ENCODE measurements around the gene EDN1. TPM values are rescaled to one million over a fixed set of nuclear protein-coding genes. Genes with fewer than 3 reads are reported as not detected.

Gene EDN1
- 10 to 100 TPM in 1 of 4 donors, 1 to 10 TPM in 3; 3.0 to 11.8 (median 5.9) TPM for total RNA-seq

DNA sequence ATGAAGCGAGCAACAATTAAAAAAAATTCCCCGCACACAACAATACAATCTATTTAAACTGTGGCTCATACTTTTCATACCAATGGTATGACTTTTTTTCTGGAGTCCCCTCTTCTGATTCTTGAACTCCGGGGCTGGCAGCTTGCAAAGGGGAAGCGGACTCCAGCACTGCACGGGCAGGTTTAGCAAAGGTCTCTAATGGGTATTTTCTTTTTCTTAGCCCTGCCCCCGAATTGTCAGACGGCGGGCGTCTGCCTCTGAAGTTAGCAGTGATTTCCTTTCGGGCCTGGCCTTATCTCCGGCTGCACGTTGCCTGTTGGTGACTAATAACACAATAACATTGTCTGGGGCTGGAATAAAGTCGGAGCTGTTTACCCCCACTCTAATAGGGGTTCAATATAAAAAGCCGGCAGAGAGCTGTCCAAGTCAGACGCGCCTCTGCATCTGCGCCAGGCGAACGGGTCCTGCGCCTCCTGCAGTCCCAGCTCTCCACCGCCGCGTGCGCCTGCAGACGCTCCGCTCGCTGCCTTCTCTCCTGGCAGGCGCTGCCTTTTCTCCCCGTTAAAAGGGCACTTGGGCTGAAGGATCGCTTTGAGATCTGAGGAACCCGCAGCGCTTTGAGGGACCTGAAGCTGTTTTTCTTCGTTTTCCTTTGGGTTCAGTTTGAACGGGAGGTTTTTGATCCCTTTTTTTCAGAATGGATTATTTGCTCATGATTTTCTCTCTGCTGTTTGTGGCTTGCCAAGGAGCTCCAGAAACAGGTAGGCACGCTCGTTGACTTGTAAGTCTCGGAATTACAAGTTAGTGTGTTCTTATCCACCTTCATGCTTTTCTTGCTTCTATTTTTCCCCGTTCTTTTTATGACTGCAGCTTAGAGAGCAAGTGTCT is at the start of gene EDN1:
EDN1 (plus strand) TSS at position 429 of the 888 bp plus-strand sequence; CDS start at position 698, 269 bp downstream.
- no peaks in the 10 kb centered on the region for H3K9me3 ChIP-seq
- intact Hi-C loops (cut with DNase I) = no loop called here
- H3K27ac ChIP-seq = peak within 1 kb of the TSS; percentile 47 to 75 (median 64)
- TF ChIP-seq, protein P1, sequence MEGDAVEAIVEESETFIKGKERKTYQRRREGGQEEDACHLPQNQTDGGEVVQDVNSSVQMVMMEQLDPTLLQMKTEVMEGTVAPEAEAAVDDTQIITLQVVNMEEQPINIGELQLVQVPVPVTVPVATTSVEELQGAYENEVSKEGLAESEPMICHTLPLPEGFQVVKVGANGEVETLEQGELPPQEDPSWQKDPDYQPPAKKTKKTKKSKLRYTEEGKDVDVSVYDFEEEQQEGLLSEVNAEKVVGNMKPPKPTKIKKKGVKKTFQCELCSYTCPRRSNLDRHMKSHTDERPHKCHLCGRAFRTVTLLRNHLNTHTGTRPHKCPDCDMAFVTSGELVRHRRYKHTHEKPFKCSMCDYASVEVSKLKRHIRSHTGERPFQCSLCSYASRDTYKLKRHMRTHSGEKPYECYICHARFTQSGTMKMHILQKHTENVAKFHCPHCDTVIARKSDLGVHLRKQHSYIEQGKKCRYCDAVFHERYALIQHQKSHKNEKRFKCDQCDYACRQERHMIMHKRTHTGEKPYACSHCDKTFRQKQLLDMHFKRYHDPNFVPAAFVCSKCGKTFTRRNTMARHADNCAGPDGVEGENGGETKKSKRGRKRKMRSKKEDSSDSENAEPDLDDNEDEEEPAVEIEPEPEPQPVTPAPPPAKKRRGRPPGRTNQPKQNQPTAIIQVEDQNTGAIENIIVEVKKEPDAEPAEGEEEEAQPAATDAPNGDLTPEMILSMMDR (IDR thresholded peaks at IDR 0.05) = peak in 5 of 6 experiments; percentile 36 to 66 (median 56)
- peak in 1 of 4 donors; percentile 57 for TF ChIP-seq POLR2A (IDR thresholded peaks at IDR 0.05)
- peaks cover 5 to 75% (median 8%) of the 10 kb centered on the region in 3 donors for H3K4me1 ChIP-seq
- H3K27me3 ChIP-seq = peaks cover 0 to 19% (median 0%) of the 10 kb centered on the region in 4 donors
- H3K4me3 ChIP-seq = peak within 1 kb of the TSS; percentile 25 to 63 (median 52)
- DNase-seq = no peak
- H3K36me3 ChIP-seq = peaks cover 0 to 7% (median 0%) of the 10 kb centered on the region in 3 donors
- 1% methylated on average over 20 to 36 of the region's 38 CpGs for WGBS, 2 donors

DNA sequence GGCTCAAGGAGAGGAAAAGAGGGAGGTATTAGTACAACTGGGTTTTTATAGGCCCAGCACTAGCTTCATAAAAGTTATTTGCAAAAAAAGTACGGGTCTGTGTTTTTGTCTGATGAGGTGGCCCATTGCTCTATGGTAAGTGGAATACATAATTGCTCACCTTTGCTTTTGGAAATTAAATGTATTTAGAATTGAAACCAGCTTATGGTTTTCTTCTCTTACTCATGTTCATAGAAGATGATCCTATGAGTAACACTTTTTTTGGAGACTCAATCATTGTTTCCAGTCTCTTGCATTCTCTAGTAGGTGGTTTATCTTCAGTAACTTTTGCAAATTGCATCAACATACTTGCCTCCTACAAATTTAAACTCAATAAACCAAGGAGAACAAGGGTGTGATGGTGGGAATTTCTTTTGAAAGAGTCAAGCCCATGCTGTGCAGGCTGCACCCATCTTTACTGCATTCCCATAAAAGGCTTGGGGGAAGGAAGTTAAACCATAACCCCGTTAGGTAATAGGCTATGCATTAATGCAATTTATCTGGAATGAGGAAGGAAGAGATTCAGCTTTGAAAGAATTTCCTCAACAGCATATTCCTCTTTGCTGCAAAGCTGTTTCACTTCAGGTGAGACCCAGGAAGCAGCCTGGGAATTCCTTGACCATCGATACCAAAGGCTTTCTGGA is 48.5 kb upstream of the EDN1 start:
- no peak overlapping the region for H3K27ac ChIP-seq
- 52 to 73% methylated on average over 3 of the region's 3 CpGs for WGBS, 2 donors
- no peaks in the 10 kb centered on the region for H3K9me3 ChIP-seq
- no peaks in the 10 kb centered on the region for H3K4me1 ChIP-seq
- no peaks in the 10 kb centered on the region for H3K27me3 ChIP-seq
- H3K36me3 ChIP-seq = no peaks in the 10 kb centered on the region
- no peak overlapping the region for H3K4me3 ChIP-seq
- intact Hi-C loops (cut with DNase I) = no loop called here
- DNase-seq = no peak
- TF ChIP-seq, protein P1 (IDR thresholded peaks at IDR 0.05) = no peak
- TF ChIP-seq POLR2A (IDR thresholded peaks at IDR 0.05) = no peak

DNA sequence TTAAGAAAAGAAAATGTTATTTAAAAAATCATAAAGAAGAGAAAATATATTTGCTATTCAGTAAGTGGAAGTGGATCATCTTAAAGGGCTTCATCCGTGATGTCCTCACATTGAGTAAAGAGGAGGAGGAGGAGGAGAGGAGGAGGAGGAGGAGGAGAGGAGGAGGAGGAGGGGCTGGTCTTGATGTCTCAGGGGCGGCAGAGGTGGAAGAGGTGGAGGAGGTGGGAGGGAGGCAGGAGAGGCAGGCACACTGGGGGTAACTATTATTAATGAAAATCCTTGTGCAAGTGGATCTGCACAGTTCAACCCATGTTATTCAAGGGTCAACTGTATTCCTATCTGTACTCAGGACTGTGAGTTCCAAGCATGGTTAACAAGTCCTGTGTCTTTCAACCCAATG is 47.0 kb upstream of the EDN1 start:
- H3K9me3 ChIP-seq = no peaks in the 10 kb centered on the region
- H3K36me3 ChIP-seq = no peaks in the 10 kb centered on the region
- no peak overlapping the region for H3K27ac ChIP-seq
- intact Hi-C loops (cut with DNase I) = no loop called here
- H3K4me3 ChIP-seq = no peak overlapping the region
- H3K4me1 ChIP-seq = no peaks in the 10 kb centered on the region
- H3K27me3 ChIP-seq = no peaks in the 10 kb centered on the region
- WGBS, 2 donors = 80 to 89% methylated on average over 2 of the region's 2 CpGs
- DNase-seq = no peak
- no peak for TF ChIP-seq POLR2A (IDR thresholded peaks at IDR 0.05)
- TF ChIP-seq, protein P1 (IDR thresholded peaks at IDR 0.05) = no peak

DNA sequence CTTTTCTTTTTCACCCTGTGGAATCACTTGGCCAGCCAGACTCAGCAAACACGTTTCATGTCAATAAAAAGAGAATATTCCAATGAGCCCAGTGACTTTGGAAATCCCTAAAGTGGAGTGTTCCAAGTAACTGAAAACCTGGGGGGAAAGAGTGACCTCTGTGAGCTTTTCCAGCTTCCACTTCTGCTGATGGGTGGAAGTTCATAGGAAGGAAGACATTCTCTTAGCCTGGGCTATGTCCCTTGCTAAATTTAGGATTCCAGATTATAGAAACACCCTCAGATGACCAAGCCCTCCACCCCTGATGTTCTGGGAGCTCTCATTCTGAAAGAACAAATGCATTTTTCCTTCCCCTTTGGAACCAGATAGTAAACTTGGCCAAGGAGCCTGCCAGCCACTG is 44.8 kb upstream of the EDN1 start:
- Histone ChIP-seq H3K36me3 (no peaks in the 10 kb centered on the region), H3K4me3 (no peak overlapping the region), H3K27ac (no peak overlapping the region), H3K4me1 (no peaks in the 10 kb centered on the region), H3K27me3 (no peaks in the 10 kb centered on the region), H3K9me3 (no peaks in the 10 kb centered on the region)
- intact Hi-C loops (cut with DNase I) = no loop called here
- 36 to 67% methylated on average over 1 of the region's 1 CpG for WGBS, 2 donors
- TF ChIP-seq, protein P1 (IDR thresholded peaks at IDR 0.05) = no peak
- no peak for TF ChIP-seq POLR2A (IDR thresholded peaks at IDR 0.05)
- DNase-seq = no peak
